ENCODE results near the gene NKD2.

Gene NKD2

GRCh38 chr5:1001406-1002270 is 7.0 kb upstream of the NKD2 start:
- peaks cover 9% of the 10 kb centered on the region for H3K4me1 Mint-ChIP-seq (ENCODE audit: low read depth)

DNA sequence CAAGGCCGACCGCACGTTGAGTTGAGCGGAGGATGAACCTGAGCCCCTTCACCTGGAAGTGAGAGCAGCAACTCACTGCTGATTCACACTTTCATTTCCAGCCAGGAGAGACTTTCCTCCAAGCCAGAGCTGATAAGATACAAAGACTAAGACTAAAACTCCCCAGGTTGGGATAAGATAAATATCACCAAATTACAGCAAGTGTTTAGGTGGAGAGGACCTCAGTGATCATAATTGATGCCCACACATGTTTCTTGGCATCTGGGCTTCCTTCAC is 6.4 kb upstream of the NKD2 start:
- H3K4me1 Mint-ChIP-seq (ENCODE audit: low read depth), result peaks cover 4% of the 10 kb centered on the region

More at GRCh38 chr5:1001406-1002270, 7.0 kb upstream of the NKD2 start:
- Mint-ChIP-seq H3K27ac (no peak overlapping the region), H3K36me3 (ENCODE audit: low read depth) (no peaks in the 10 kb centered on the region), H3K9me3 (no peaks in the 10 kb centered on the region), H3K27me3 (ENCODE audit: low read depth) (peaks cover 23% of the 10 kb centered on the region), H3K4me3 (no peak overlapping the region)

DNA sequence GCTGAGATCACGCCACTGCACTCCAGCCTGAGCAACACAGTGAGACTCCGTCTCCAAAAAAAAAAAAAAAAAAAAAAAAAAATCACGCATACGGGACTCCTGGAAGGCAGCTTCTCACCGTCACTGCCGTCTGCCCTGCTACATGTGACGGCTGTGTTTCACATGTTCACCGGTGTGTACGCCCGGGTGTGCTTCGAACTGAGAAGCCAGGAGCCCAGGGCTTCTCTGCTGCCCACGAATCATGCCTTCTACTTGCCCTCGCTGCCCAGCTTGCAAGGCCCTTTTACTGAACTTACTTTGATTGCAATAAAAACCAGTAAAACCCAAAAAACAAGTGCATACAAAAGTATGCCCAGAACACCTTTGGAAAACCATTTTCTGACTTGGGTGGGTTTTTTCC is 5.8 kb upstream of the NKD2 start:
- Mint-ChIP-seq H3K4me3 (no peak overlapping the region), H3K27ac (no peak overlapping the region), H3K9me3 (no peaks in the 10 kb centered on the region), H3K36me3 (ENCODE audit: low read depth) (peaks cover under 1% of the 10 kb centered on the region), H3K27me3 (ENCODE audit: low read depth) (peaks cover 35% of the 10 kb centered on the region), H3K4me1 (ENCODE audit: low read depth) (peaks cover 3% of the 10 kb centered on the region)

More for the DNA sequence above, 6.4 kb upstream of the NKD2 start:
- Mint-ChIP-seq H3K9me3 (no peaks in the 10 kb centered on the region), H3K4me3 (no peak overlapping the region), H3K27ac (no peak overlapping the region), H3K36me3 (ENCODE audit: low read depth) (no peaks in the 10 kb centered on the region), H3K27me3 (ENCODE audit: low read depth) (peaks cover 29% of the 10 kb centered on the region)

DNA sequence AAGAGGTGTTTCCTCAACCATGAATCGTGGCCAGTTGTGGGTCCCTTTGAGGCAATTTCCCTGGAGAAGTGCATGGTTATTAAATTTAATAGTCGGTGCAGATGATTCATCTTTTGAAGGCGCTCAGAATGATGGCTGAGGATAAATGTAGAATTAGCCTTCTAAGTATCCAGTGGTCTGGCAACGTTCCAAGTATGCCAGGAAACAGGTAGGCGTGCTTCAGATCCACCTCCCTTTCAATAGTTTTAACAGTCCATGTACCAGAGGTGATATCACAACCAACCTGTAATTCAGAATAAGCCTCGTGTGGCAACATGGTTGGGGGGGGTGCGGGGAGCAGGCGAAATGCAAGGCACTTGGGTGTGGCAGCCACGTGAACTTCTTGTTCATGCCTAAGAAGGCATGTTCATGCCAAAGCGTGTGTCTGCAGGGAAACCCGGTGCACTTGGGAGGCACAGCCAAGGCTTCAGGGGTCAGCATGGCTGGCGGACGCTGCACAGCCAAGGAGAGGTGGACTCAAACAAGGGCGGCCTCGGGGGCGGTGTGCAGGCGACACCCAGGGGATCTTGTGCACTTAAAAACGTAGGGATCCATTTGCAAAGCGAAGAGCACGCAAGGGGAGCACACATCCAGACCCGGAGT is 5.2 kb upstream of the NKD2 start:
- H3K36me3 Mint-ChIP-seq (ENCODE audit: low read depth), result peaks cover 2% of the 10 kb centered on the region
- H3K27me3 Mint-ChIP-seq (ENCODE audit: low read depth), result peaks cover 40% of the 10 kb centered on the region
- H3K9me3 Mint-ChIP-seq, result no peaks in the 10 kb centered on the region
- H3K27ac Mint-ChIP-seq, result no peak overlapping the region
- H3K4me3 Mint-ChIP-seq, result no peak overlapping the region
- H3K4me1 Mint-ChIP-seq (ENCODE audit: low read depth), result peaks cover 4% of the 10 kb centered on the region

DNA sequence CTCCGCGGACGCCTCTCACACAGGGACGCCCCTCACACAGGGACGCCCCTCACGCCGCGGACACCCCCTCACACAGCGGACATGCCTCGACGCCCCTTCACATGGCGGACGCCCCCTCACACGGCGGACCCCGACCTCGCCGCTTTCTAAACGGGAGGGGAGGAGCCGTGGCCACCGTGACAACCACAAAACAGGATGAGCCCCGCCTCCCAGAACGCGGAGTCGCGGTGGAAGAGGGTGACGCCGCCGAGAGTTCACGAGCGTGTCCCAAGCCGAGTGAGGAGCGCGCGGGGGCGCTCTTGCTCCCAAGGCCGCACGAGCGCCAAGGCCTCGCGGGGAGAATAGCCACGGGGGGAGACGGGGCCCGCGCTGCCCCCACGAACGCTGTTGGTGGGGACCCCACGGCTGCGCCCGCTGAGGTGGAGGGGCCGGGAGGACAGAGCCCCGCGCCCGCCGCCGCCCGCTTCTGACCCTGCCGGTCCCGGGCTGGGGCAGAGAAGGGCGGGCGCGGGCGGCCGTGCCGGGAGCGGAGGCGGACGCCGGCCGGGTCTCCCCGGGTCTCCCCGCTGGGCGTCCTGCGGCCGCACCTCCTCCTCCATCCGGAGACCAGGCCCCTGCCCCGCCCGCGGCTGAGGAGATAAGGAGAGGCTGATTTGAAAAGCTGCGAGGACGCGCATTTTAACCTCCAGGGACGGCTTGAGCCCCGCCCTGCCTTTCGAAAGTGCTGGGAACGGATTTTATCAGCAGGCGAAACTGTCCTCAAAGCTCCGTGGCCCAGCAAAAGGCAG is 3.9 kb upstream of the NKD2 start:
- H3K9me3 Mint-ChIP-seq, result no peaks in the 10 kb centered on the region
- H3K27me3 Mint-ChIP-seq (ENCODE audit: low read depth), result peaks cover 41% of the 10 kb centered on the region

GRCh38 chr5:1005249-1005851 is 3.3 kb upstream of the NKD2 start:
- H3K27me3 Mint-ChIP-seq (ENCODE audit: low read depth), result peaks cover 48% of the 10 kb centered on the region

More for the DNA sequence above, 3.9 kb upstream of the NKD2 start:
- Mint-ChIP-seq H3K4me1 (ENCODE audit: low read depth) (peaks cover 4% of the 10 kb centered on the region), H3K36me3 (ENCODE audit: low read depth) (peaks cover 2% of the 10 kb centered on the region), H3K4me3 (peak overlapping the region; percentile 67), H3K27ac (no peak overlapping the region)

DNA sequence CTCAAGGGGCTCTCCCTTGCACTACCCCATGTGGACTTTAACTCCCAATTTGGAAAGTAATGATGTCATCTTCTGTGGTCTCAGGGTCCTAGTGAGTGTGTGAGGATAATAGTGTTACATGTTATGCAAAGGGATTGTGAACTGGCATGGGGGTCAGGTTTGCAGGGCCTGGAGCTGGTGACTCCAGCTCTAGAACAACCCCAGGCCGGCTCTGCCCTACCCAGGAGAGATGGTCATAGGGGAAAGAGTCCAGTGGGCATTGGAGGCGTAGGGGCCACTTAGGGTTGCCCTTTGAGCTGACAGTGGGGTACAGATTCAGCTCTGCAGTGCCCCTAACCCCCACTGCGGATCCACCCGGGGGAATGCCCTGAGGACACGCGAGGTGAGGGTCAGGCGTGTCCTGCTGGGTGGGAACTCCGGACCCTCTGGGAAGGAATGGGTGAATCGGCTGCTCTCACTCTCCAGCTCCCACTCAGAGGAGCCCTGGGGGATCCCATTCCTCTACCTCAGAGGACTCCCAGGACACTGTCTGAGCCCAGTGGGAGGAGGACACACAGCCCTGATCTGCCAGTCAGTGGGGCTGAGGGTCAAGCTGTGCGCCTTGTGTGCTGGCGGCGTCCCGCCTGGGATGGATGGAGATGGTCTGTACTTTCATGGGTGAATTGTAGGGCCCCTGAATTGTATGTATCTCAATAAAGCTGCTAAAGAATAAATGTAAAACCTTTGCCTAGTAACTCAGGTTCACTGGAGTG is 2.5 kb upstream of the NKD2 start:
- Mint-ChIP-seq H3K4me1 (ENCODE audit: low read depth) (peaks cover 6% of the 10 kb centered on the region), H3K9me3 (no peaks in the 10 kb centered on the region), H3K27ac (no peak overlapping the region), H3K27me3 (ENCODE audit: low read depth) (peaks cover 52% of the 10 kb centered on the region), H3K36me3 (ENCODE audit: low read depth) (peaks cover 2% of the 10 kb centered on the region), H3K4me3 (peak overlapping the region; percentile 33)

More at GRCh38 chr5:1005249-1005851, 3.3 kb upstream of the NKD2 start:
- Mint-ChIP-seq H3K36me3 (ENCODE audit: low read depth) (peaks cover 2% of the 10 kb centered on the region), H3K27ac (no peak overlapping the region), H3K4me3 (no peak overlapping the region), H3K9me3 (no peaks in the 10 kb centered on the region), H3K4me1 (ENCODE audit: low read depth) (peaks cover 6% of the 10 kb centered on the region)

GRCh38 chr5:1006656-1007071 is 1.9 kb upstream of the NKD2 start:
- no peak overlapping the region for H3K27ac Mint-ChIP-seq
- H3K36me3 Mint-ChIP-seq (ENCODE audit: low read depth), result peaks cover 2% of the 10 kb centered on the region
- H3K9me3 Mint-ChIP-seq, result no peaks in the 10 kb centered on the region
- H3K27me3 Mint-ChIP-seq (ENCODE audit: low read depth), result peaks cover 58% of the 10 kb centered on the region
- peak overlapping the region; percentile 13 for H3K4me3 Mint-ChIP-seq
- peaks cover 6% of the 10 kb centered on the region for H3K4me1 Mint-ChIP-seq (ENCODE audit: low read depth)

GRCh38 chr5:1007221-1007680 is 1.4 kb upstream of the NKD2 start:
- no peaks in the 10 kb centered on the region for H3K9me3 Mint-ChIP-seq
- no peak overlapping the region for H3K27ac Mint-ChIP-seq
- peak overlapping the region; percentile 40 for H3K4me3 Mint-ChIP-seq
- peaks cover 56% of the 10 kb centered on the region for H3K27me3 Mint-ChIP-seq (ENCODE audit: low read depth)
- H3K4me1 Mint-ChIP-seq (ENCODE audit: low read depth), result peaks cover 6% of the 10 kb centered on the region
- peaks cover 2% of the 10 kb centered on the region for H3K36me3 Mint-ChIP-seq (ENCODE audit: low read depth)

DNA sequence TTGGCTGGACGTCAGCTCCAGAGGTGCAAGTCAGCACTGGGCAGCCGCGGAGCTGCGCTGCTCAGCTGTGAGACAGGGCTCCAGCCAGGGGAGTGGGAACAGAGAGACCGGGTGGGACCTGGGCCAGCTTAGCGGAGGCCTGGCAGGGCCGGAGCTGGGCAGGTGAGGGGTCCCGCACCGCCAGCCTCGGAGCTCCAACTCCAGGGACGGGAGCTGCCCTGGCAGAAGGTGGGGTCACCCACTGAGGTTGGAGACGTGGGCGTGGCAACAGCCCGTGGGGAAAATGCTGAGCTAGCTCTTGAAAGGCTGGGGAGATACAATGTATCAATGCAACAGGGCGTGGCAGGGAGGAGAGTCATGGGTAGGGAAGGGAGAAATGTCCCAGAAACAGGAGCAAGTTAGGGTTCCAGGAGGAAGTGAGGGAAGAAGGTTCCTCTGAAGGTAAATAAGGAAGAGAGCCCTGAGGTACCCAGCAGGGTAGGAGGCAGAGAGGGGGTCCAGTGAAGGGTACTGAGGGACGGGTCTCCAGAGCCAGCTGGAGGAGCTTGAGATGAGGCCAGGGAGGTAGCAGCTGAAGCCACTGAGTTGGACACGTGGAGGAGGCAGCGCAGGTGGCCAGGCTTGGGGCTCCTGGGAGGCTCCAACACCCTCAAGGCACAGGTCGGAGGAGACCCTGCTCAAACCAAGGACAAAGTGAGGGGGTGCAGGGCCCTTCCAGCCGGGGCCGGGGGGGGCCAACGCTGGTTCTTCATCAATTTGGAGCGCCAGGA is 736 bp upstream of the NKD2 start:
- H3K4me3 Mint-ChIP-seq, result peak overlapping the region; percentile 82
- peaks cover 2% of the 10 kb centered on the region for H3K36me3 Mint-ChIP-seq (ENCODE audit: low read depth)
- no peaks in the 10 kb centered on the region for H3K9me3 Mint-ChIP-seq
- H3K27ac Mint-ChIP-seq, result no peak overlapping the region
- H3K4me1 Mint-ChIP-seq (ENCODE audit: low read depth), result peaks cover 6% of the 10 kb centered on the region
- H3K27me3 Mint-ChIP-seq (ENCODE audit: low read depth), result peaks cover 56% of the 10 kb centered on the region

GRCh38 chr5:1009359-1010180 is 968 bp downstream of the NKD2 start:
- Mint-ChIP-seq H3K27me3 (ENCODE audit: low read depth) (peaks cover 46% of the 10 kb centered on the region), H3K36me3 (ENCODE audit: low read depth) (peaks cover 2% of the 10 kb centered on the region), H3K27ac (no peak overlapping the region), H3K9me3 (no peaks in the 10 kb centered on the region), H3K4me1 (ENCODE audit: low read depth) (peaks cover 6% of the 10 kb centered on the region), H3K4me3 (peak overlapping the region; percentile 50)

GRCh38 chr5:1010181-1010510 is 1.5 kb downstream of the NKD2 start:
- Mint-ChIP-seq H3K4me1 (ENCODE audit: low read depth) (peaks cover 6% of the 10 kb centered on the region), H3K36me3 (ENCODE audit: low read depth) (peaks cover 2% of the 10 kb centered on the region), H3K27ac (no peak overlapping the region), H3K9me3 (no peaks in the 10 kb centered on the region), H3K27me3 (ENCODE audit: low read depth) (peaks cover 46% of the 10 kb centered on the region), H3K4me3 (peak overlapping the region; percentile 50)

DNA sequence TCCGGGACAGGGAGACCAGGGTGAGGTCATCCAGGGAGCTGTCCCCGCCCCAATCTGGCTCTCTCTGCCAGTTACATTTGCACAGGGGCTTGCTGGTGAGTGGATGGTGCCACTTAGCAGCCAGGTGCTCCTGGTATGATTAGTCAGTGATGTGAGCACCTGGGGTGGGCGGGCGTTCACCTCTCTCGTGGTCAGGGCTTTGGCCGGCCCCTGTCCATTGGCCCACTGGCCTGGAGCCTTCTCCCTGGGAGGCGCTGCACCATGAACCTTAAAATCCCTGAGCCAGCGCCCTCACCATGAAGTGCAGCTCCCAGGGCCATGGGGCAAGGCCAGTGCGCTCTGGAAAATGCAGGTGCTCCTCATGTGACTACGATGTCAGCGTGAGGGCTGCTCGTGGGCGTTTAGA is 2.0 kb downstream of the NKD2 start:
- H3K27ac Mint-ChIP-seq, result no peak overlapping the region
- H3K36me3 Mint-ChIP-seq (ENCODE audit: low read depth), result peaks cover 2% of the 10 kb centered on the region
- H3K4me3 Mint-ChIP-seq, result peak overlapping the region; percentile 25
- H3K4me1 Mint-ChIP-seq (ENCODE audit: low read depth), result peaks cover 6% of the 10 kb centered on the region
- H3K9me3 Mint-ChIP-seq, result no peaks in the 10 kb centered on the region
- peaks cover 45% of the 10 kb centered on the region for H3K27me3 Mint-ChIP-seq (ENCODE audit: low read depth)
